T47D (cell line): ENCODE data around the gene COQ7.

ENCODE experiments used
- DNase-seq, 2 experiments: peaks; one replicate each; pipeline versions ENCODE4 v3.0.0 to v3.0.0-alpha.2; 2011 to 2012; ENCODE audit warnings: low read depth in 1 of 2, low spot score in 1 of 2
- JUND ChIP-seq: IDR thresholded peaks from 2 replicates; pipeline ENCODE4 v1.6.1; 2012; ENCODE audit warnings: low read depth
- in situ Hi-C: cut with HindIII; loops from 2 replicates; pipeline ENCODE4 v1.10.0; 2016; ENCODE audit warnings: low sequenced_read_pairs, low pct_unique_long_range_greater_than_20kb

Gene COQ7

DNA sequence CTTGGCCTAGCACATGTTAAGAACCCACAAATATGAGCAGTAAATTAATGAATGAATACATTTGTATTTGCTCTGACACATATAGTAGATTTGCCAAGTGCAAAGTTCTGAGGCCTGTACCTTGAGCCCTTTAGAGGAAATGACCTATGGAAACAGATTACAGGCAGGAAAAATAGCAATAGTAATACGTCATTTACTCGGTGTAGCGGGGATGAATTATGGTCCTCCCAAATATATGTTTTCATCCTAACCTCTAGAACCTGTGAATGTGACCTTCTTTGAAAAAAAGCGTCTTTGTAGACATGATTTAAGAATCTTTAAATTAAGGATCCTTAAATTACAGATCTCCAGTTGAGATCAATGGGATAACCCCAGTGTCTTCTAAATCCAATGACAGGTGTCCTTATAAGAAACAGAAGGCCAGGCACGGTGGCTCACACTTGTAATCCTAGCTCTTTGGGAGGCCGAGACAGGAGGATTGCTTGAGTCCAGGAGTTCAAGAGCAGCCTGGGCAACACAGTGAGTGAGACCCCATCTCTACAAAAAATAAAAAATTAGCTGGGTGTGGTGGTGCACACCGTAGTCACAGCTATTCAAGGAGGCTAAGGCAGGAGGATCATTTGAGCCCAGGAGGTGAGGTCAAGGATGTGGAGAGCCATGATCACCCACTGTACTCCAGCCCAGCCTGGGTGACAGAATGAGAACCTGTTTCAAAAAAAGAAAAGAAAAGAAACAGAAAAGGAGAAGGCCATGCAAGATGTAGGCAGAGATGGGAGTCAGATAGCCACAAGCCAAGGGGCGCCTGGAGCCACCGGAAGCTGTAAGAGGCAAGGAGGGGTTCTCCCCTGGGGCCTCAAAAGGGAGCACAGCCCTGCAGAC, 41.2 kb downstream of the COQ7 start:
- in situ Hi-C loops: no loop called here

DNA sequence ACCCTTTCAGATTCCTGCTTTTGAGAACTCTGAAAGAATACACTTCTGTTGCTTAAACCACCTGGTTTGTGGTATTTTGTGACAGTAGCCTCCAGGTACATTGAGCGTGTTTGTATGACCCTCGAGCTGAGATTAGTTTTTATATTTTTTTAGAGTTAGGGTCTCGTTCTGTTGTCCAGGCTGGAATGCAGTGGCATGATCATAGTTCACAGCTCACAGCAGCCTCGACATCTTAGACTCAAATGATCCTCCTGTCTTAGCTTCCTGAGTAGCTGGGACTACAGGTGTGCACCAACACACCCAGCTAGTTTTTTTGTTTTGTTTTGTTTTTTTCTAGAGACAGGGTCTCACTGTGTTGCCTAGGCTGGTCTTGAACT, 41.9 kb downstream of the COQ7 start:
- TF ChIP-seq JUND: no peak
- in situ Hi-C loops: no loop called here

More for the DNA sequence above, 41.2 kb downstream of the COQ7 start:
- no peak for TF ChIP-seq JUND
- DNase-seq: no peak

DNA sequence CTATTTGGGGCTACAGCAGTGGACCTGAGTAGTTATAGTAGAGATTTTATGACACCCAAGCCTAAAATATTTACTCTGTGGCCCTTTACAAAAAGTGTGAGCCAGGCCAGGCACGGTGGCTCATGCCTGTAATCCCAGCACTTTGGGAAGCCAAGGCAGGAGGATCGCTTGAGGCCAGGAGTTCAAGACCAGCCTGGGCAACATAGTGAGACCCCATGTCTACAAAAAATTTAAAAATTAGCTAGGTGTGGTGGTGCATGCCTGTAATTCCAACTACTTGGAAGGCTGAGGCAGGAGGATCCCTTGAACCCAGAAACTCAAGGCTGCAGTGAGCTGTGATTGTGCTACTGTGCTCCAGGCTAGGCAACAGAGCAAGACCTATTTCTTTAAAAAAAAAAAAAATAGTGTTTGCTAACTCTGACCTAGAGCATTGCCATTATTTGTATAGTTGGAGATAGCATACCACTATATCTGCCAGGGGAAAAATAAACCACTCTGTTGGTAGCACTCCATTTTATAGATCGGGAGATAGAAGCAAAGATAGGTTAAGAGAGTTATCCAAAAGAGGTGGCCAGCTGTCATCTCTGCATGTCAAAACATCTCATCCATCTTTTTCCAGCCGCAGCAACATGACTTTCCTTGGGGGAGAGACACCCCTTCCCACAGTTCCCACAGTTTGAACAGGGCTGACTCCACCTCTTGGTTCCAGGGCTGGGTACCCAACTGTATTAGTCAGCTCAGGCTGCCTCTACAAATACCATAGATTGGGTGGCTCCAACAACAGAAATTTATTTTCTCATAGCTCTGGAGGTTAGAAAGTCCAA, 43.3 kb downstream of the COQ7 start:
- DNase-seq: no peak
- TF ChIP-seq JUND: no peak
- in situ Hi-C loops: no loop called here

More for the DNA sequence above, 41.9 kb downstream of the COQ7 start:
- DNase-seq: no peak

DNA sequence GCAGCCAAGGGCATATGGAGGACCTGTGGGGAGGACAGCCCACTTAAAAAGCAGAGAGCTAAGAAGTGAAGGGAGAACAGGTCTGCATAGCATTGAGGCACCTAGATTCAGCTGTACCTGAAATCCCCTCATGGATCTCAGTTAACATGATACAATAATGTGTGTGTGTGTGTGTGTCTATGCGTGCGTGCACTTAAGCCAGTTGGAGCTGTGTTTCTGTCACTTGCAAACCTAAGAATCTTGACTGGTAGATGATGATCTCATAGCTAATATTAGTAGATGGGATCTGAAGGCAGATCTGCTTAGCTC, 44.6 kb downstream of the COQ7 start:
- in situ Hi-C loops: no loop called here
- TF ChIP-seq JUND: no peak

DNA sequence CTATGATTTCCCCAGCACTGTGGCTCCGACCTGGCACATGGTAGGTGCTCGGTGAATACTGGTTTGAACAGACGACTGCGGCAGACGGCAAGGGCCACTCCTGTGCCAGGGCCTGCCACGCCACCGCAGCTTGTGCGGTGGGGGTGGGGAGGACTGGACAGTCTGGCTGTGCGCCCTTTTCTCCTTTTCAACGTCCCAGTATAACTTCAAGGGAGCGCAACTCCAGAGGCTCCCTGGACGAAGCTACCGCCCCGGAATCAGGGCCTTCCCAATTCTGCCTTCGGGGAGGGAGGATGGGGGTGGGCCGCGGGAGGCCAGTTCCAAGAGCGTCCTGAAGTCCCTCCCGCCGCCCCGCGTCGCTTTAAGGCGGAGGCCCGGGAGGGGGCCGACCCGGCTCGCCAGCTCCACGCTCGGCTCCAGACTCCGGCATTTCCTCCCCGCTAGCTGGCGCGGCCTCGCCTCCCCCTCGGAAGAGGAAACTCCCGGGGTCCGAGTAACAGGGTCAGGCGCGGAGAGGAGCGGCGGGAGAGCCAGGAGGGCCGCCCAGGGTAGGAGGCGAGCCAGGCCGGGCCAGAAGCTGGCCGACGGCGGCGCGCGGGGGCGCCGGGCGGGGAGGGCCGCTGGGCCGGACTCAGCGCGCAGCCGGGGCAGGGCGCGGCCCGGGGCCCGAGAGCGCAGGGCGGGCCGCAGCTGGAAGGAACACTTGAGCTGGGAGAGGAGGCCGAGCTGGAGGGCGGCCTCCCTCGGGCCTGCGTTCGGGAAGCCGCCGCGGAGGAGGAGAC, 46.4 kb downstream of the COQ7 start, which contains the start of gene ITPRIPL2:
Gene ITPRIPL2 (plus strand): TSS at position 388 of the 782 bp plus-strand sequence. CDS start 498 bp downstream, outside the sequence.
- no peak for TF ChIP-seq JUND
- in situ Hi-C loops: no loop called here
- DNase-seq: peak; percentile 89 to 98

More for the DNA sequence above, 44.6 kb downstream of the COQ7 start:
- no peak for DNase-seq

DNA sequence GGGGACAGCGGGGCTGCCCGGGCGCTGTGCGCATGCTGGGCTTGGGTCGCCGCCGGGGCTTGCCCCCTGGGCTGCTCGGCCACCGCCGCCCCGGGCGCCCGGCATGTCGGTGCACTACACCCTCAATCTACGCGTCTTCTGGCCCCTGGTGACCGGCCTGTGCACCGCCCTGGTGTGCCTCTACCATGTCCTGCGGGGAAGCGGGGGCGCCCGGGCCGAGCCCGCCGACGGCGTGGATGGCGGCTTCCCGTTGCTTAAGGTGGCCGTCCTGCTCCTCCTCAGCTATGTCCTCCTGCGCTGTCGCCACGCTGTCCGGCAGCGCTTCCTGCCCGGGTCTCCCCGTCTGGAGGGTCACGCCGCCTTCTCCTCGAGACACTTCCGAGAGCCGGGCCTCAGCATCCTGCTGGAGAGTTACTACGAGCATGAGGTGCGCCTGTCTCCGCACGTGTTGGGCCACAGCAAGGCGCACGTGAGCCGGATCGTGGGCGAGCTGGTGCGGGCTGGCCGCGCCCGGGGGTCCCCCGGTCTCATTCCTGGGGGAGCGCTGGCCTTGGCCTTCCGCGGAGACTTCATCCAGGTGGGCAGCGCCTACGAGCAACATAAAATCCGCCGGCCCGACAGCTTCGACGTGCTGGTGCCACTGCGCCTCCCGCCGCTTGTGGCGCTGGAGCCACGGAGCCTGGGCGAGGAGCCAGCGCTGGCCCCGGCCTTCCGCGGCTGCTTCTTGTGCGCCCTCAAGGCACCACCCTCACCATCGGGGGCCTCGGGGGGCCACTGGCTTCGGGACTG, 47.1 kb downstream of the COQ7 start:
- no peak for TF ChIP-seq JUND
- in situ Hi-C loops: no loop called here
- peak in 1 of 2 experiments; percentile 52 for DNase-seq

DNA sequence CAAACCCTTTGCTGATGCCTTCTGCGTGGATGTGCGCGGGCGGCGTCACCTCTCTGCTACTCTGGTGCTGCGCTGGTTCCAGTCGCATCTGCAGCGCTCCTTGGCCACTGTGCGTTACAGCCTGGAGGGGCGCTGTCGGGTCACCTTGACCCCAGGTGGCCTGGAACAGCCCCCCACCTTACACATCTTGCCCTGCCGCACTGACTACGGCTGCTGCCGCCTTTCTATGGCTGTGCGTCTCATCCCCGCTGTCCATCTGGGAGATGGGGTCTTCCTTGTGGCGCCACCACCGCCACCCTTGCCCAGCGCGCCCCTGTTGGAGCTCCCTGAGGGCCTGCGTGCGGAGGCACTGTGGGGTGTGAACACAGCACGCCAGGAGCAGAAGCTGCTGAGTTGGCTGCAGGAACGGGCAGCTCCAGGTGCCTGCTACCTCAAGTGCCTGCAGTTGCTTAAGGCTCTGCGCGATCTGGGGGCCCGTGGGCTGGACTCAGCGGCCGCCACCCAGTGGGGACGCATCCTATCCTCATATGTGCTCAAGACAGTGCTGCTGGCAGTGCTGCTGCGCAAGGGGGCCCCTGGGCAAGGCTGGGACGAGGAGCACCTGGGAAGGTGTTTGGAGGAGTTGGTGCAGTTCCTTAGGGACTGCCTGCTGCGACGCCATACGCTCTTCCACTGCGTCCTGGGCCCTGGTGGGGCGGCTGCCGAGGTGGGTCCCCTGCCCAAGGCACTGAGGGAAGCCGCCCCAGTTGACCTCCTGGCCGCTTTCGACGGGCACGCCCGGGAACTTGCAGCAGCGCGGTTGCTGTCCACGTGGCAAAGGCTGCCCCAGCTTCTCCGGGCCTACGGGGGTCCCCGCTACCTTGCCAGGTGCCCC, 48.0 kb downstream of the COQ7 start:
- in situ Hi-C loops: no loop called here
- no peak for DNase-seq
- no peak for TF ChIP-seq JUND

DNA sequence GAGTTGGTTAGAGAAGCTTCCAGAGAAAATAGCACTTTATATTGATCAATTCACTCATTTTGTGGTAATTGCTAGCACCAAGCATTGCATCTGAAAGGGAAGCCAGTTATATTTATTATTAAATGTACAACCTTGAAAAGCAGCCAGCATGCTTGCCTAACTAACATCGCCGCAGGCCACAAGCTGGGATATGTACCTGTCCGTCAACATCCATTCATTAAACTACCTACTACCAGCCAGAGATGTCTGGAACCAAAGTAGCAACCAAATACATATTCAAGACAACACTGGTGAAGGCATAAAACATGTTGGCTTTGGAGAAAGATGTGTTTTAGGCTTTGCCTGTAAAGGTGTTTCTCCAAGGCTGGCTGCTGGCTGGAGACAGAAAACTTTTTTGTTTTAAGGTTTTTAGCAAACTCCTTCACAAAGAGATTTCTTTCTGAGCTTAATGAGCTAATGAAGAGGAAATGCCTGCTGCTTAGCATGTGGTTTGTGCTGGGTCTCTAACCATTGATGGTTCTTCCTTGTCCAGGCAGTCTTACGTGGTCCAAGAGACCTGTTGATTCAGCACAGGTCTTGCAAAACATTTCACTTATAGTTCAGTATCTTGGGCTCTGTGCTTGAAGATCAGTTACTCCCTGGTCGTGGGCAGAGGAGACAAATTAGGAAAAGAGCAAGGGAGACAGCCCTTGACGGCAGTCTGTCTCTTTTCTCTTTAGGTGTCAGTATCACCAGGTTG, 49.5 kb downstream of the COQ7 start:
- peak; percentile 82 to 88 for DNase-seq
- no peak for TF ChIP-seq JUND
- in situ Hi-C loops: no loop called here

DNA sequence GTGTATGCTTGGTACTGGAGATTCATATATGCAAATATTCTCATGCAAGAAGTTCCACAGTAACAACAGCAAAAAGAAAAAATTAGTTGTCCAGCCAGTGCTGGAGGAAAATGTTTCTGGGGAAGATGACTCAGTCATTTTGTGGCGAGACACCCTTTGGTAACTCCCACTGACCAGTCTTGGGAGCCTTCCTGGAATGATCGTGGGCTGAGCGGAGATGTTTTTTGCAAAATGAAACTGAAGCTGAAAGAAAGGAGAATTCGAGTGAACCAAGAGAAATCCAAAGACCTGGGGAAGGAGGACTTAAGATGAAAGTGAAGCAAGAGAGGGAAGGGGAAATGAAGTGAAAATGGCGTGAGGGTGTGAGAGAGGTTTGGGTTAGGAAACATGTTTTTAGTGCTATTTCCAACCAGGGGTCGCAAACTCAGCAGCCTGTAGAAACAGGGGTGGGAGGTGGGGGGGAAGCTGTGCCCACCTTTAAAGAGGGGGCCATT, 51.6 kb downstream of the COQ7 start:
- in situ Hi-C loops: no loop called here
- no peak for TF ChIP-seq JUND
- peak in 1 of 2 experiments; percentile 60 for DNase-seq

DNA sequence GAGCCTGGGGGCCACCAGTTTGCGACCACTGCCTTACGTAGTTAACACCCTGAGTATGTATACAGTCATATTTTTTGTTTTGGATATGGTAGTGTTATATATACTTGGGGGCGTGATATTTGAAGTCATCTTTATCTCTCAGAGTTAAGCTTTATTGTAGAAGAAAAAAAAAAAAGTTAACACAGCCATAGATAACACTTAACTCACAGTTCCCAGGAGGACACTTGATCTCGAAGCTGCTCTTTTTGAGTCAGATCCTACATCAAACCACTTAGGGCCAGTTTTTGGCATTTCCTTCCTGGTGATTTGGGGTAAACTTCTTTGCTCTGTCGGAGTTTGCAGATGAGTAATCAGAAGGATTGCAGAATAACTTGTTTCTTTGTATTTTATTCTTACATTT, 52.1 kb downstream of the COQ7 start:
- in situ Hi-C loops: no loop called here
- DNase-seq: no peak
- no peak for TF ChIP-seq JUND
